K562 (cell line): Measurements from ENCODE around the gene TFDP1. TPM values are rescaled to one million over a fixed set of nuclear protein-coding genes. Genes with fewer than 3 reads are reported as not detected.

Experiments
- ATAC-seq: fragments of 200-7000 bp; cut with Tn5 transposase; 3 replicates; pipeline ENCODE4 v1.9.1; 2020; ENCODE audit warnings: moderate library complexity
- BruUV-seq: library from RNA; stranded (reverse); fragments of 400-500 nt; replicated peaks from 2 replicates; lab custom pipeline; 2021; lab: Mats Ljungman, UMichigan
- CTCF ChIA-PET: fragments of 300-600 bp; formaldehyde crosslinking; extraction: SDS; loops from one replicate; lab custom pipeline; 2021; ENCODE audit warnings: low intra/inter-chr PET ratio; lab: Yijun Ruan, JAX
- POLR2A ChIA-PET: fragments of 300-600, 350-650 bp; sonication (Branson Sonifier 250); formaldehyde crosslinking; extraction: SDS; loops from one replicate; lab custom pipeline; 2021; ENCODE audit warnings: antibody characterized with exemption, inconsistent platforms; lab: Yijun Ruan, JAX
- DNase-seq, 4 experiments: peaks; one replicate each; pipeline versions ENCODE4 v3.0.0 to v3.0.0-alpha.2; 2011 to 2018; ENCODE audit warnings: low spot score in 3 of 4, mixed read lengths in 3 of 4; ENCODE audit errors: extremely low read depth in 1 of 4
- FAIRE-seq: peaks from 2 replicates; lab custom pipeline; 2011; peaks lifted over from hg19 to GRCh38; lab: Jason Lieb, UNC
- H2AFZ ChIP-seq: 2 replicates; pipeline ENCODE4 v1.6.0; 2011; ENCODE audit warnings: low read depth, low read length, control low read depth, inconsistent platforms
- H3K27ac ChIP-seq: fragments of 200-600 bp; 3 replicates; pipeline ENCODE4 v1.8.0; 2011; ENCODE audit warnings: low read depth, mild to moderate bottlenecking, control low read depth, inconsistent platforms, low read length, moderate library complexity, mixed read lengths; ENCODE audit errors: extremely low read depth
- H3K27me3 ChIP-seq, 2 experiments: fragments of 300-600 bp in 1 of 2; 2 replicates in 1 of 2; 3 replicates in 1 of 2; pipeline versions ENCODE4 v1.6.0 to v1.8.0; 2011; ENCODE audit warnings: inconsistent platforms in 2 of 2, low read length in 2 of 2, mild to moderate bottlenecking in 1 of 2, mixed read lengths in 1 of 2, moderate library complexity in 1 of 2; ENCODE audit not compliant: control insufficient read depth in 2 of 2, insufficient read depth in 2 of 2
- H3K36me3 ChIP-seq: fragments of 300-600 bp; 3 replicates; pipeline ENCODE4 v1.8.0; 2011; ENCODE audit warnings: mild to moderate bottlenecking, low read length, inconsistent platforms; ENCODE audit not compliant: control insufficient read depth, insufficient read depth
- H3K4me1 ChIP-seq, 2 experiments: fragments of 200-600 bp in 1 of 2; replicated peaks in 1 of 2; 2 replicates in 1 of 2; 3 replicates in 1 of 2; pipeline versions ENCODE4 v1.5.1 to v1.8.0; 2011; ENCODE audit warnings: inconsistent platforms in 2 of 2, low read length in 2 of 2, mild to moderate bottlenecking in 1 of 2, mixed read lengths in 1 of 2, moderate library complexity in 1 of 2; ENCODE audit not compliant: control insufficient read depth in 2 of 2, insufficient read depth in 2 of 2
- H3K4me2 ChIP-seq: 2 replicates; pipeline ENCODE4 v1.6.1; 2011; ENCODE audit warnings: low read length, control low read depth, inconsistent platforms, mixed read lengths; ENCODE audit not compliant: insufficient read depth
- H3K4me3 ChIP-seq: fragments of 200-600 bp; sonication (generic), shearing (Covaris generic); 2 replicates; pipeline ENCODE4 v1.5.1; 2016; ENCODE audit warnings: control low read depth, inconsistent platforms
- H3K79me2 ChIP-seq: fragments of 200-600 bp; 3 replicates; pipeline ENCODE4 v1.8.0; 2011; ENCODE audit warnings: low read length, inconsistent platforms; ENCODE audit not compliant: control insufficient read depth, insufficient read depth
- H3K9ac ChIP-seq, 2 experiments: 2 replicates each; pipeline versions ENCODE4 v1.6.0 to v1.6.1; 2011; ENCODE audit warnings: low read depth in 2 of 2, low read length in 2 of 2, control low read depth in 1 of 2, inconsistent platforms in 1 of 2, mild to moderate bottlenecking in 1 of 2, mixed read lengths in 1 of 2; ENCODE audit not compliant: insufficient read depth in 1 of 2
- H3K9me1 ChIP-seq: one replicate; pipeline ENCODE4 v1.6.0; 2011; ENCODE audit warnings: inconsistent platforms, mild to moderate bottlenecking, low read length, moderate library complexity; ENCODE audit not compliant: control insufficient read depth, insufficient read depth
- H3K9me3 ChIP-seq: replicated peaks from 2 replicates; pipeline ENCODE4 v1.5.1; 2011; ENCODE audit warnings: low read depth, low read length, inconsistent platforms; ENCODE audit not compliant: control insufficient read depth, insufficient read depth
- H4K20me1 ChIP-seq: replicated peaks from 2 replicates; pipeline ENCODE4 v1.6.1; 2011; ENCODE audit warnings: low read length, inconsistent platforms, mixed read lengths; ENCODE audit not compliant: control insufficient read depth, insufficient read depth
- NR2C1 ChIP-seq, 2 experiments: fragments of 450-650 bp; IDR thresholded peaks; 2 replicates each; pipeline ENCODE4 v1.6.1; 2017; ENCODE audit warnings: mild to moderate bottlenecking in 2 of 2, antibody characterized with exemption in 1 of 2, inconsistent platforms in 1 of 2, missing compliant biosample characterization in 1 of 2, missing genetic modification characterization in 1 of 2
- WGBS: fragments of 100-300 bp; shearing (Covaris generic); methylation state at CpG from one replicate; pipeline ENCODE4 v1.1.6; 2016; ENCODE audit warnings: low coverage, mixed read lengths; ENCODE audit not compliant: insufficient coverage; ENCODE audit errors: missing lambda C conversion rate; 5-methylcytosine and 5-hydroxymethylcytosine counted together
- in situ Hi-C: fragments of 300-500 bp; cut with MboI; formaldehyde crosslinking; loops from 4 replicates; pipeline ENCODE4 v1.15.0; 2018; ENCODE audit warnings: inconsistent platforms, mixed read lengths
- intact Hi-C: fragments of 100-400 bp; cut with micrococcal nuclease; formaldehyde crosslinking; loops from 2 replicates; pipeline ENCODE4 v1.14.2; 2022
- polyA plus RNA-seq, 8 experiments: library from polyadenylated mRNA; depleted of rRNA in 4 of 8; stranded (reverse) in 5 of 8; unstranded in 3 of 8; fragments of >200 nt; fragmentation: Nextera tagmentation in 2 of 8; fragmentation: Illumina TruSeq in 1 of 8; extraction: Ambion mirVana in 2 of 8; extraction: Trizol in 1 of 8; gene quantifications; 2 replicates each; pipeline versions ENCODE4 v1.2.1 to v1.2.3, GENCODE V29; 2011 to 2014; ENCODE audit warnings: inconsistent platforms in 1 of 8, missing spikeins in 1 of 8
- total RNA-seq, 7 experiments: library from RNA; depleted of rRNA in 6 of 7; stranded (reverse); fragments of >200 nt in 6 of 7; fragmentation: Illumina TruSeq in 2 of 7; extraction: Trizol in 2 of 7; gene quantifications; 2 replicates each; pipeline versions ENCODE4 v1.2.1 to v1.2.3, GENCODE V29; 2011 to 2021; ENCODE audit warnings: low replicate concordance in 1 of 7
- TF ChIP-seq, protein P1 (sequence below), 3 experiments: fragments of 200-800 bp in 1 of 3; sonication (Bioruptor generic) in 1 of 3; sonication (generic) in 1 of 3; formaldehyde crosslinking in 1 of 3; IDR thresholded peaks; 2 replicates each; pipeline versions ENCODE4 v1.6.1 to v1.8.0; 2016 to 2022; ENCODE audit warnings: mild to moderate bottlenecking in 2 of 3, missing compliant biosample characterization in 2 of 3, missing genetic modification characterization in 2 of 3, missing genetic modification reagents in 1 of 3

The TFDP1 gene
- total and polyA plus RNA-seq, 9 of the 15 experiments (the other 6 are each of a cell fraction or from before 2014, with no cell fraction given) = 33.8 to 145 (median 69.1) TPM

GRCh38 chr13:113647351-113648215 lies 63.0 kb downstream of the TFDP1 start:
- TF ChIP-seq, protein P1, sequence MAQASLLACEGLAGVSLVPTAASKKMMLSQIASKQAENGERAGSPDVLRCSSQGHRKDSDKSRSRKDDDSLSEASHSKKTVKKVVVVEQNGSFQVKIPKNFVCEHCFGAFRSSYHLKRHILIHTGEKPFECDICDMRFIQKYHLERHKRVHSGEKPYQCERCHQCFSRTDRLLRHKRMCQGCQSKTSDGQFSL (CRISPR knock-in tag; IDR thresholded peaks at IDR 0.05) = no peak
- TF ChIP-seq, protein P1 (tag; IDR thresholded peaks at IDR 0.05) = no peak
- peak; percentile 48; the same call in 1 of the 2 replicates for TF ChIP-seq NR2C1 (IDR thresholded peaks at IDR 0.05)
- TF ChIP-seq NR2C1 (tag; IDR thresholded peaks at IDR 0.05) = peak; percentile 72
- Histone ChIP-seq H3K4me3 (no peak overlapping the region), H3K9ac (no peak overlapping the region), H3K27me3 (peaks cover 0 to 14% of the 10 kb centered on the region in 2 experiments; a peak in 2 of 5 replicates), H3K36me3 (no peaks in the 10 kb centered on the region), H2AFZ (no peak overlapping the region), H3K4me2 (no peak overlapping the region), H3K9me3 (peaks cover under 1% of the 10 kb centered on the region; the same call in 1 of the 2 replicates), H3K79me2 (no peaks in the 10 kb centered on the region), H3K27ac (no peak overlapping the region), H4K20me1 (no peaks in the 10 kb centered on the region), H3K9me1 (no peaks in the 10 kb centered on the region), H3K4me1 (no peaks in the 10 kb centered on the region)
- FAIRE-seq = no peak
- intact Hi-C loops = no loop called here
- WGBS = 77% methylated on average over 14 of the region's 42 CpGs
- ChIA-PET CTCF (no interaction called here), POLR2A (no interaction called here)
- no peak for DNase-seq
- in situ Hi-C loops = no loop called here
- BruUV-seq = no TSS peak
- no peak for ATAC-seq
